Spleen (tissue), 7 donors: ENCODE results near the gene LCORL.

Experiments
- POLR2A ChIP-seq, 3 donors: fragments of 450-650 bp; IDR thresholded peaks; one replicate each; pipeline ENCODE4 v1.5.1; 2017; ENCODE audit warnings: antibody characterized with exemption in 3 of 3, mild to moderate bottlenecking in 1 of 3
- TF ChIP-seq, protein P1 (sequence below), 11 experiments: fragments of 200-600 bp in 7 of 11; fragments of 450-650 bp in 4 of 11; sonication (generic) in 4 of 11; IDR thresholded peaks in 8 of 11; conservative IDR thresholded peaks in 3 of 11; 1 replicate in 7 of 11; 2 replicates in 4 of 11; pipeline versions ENCODE4 v1.4.0 to v1.8.0; 2016 to 2021; ENCODE audit warnings: antibody characterized with exemption in 11 of 11, inconsistent platforms in 4 of 11, mild to moderate bottlenecking in 1 of 11
- donor health status: DM: no; HTN: no; CAD: no; lungs with moderate emphysema.
- donor health status: DM: no; HTN: no; CAD: no.
- donor health status: DM: no; HTN: no; CAD: no.

DNA sequence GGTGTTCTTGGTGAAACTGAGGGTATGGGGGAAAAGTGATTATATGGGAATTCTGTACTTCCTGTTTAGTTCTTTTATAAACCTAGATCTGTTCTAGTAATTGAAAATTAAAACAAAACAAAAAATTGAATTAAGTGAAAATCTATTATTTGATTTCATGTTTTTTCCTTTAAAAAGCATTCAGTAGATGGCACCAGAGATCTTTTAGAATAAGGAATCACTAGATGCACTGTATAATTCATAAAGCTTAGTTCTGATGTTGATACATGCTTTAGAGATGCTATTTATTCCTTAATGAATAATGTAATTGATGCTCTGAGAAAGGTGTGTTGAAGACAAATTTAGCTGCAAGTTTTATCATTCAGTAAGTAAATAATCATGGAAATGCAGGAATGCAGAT is 87.3 kb downstream of the LCORL start:
- TF ChIP-seq POLR2A (IDR thresholded peaks at IDR 0.05) = no peak
- TF ChIP-seq, protein P1, sequence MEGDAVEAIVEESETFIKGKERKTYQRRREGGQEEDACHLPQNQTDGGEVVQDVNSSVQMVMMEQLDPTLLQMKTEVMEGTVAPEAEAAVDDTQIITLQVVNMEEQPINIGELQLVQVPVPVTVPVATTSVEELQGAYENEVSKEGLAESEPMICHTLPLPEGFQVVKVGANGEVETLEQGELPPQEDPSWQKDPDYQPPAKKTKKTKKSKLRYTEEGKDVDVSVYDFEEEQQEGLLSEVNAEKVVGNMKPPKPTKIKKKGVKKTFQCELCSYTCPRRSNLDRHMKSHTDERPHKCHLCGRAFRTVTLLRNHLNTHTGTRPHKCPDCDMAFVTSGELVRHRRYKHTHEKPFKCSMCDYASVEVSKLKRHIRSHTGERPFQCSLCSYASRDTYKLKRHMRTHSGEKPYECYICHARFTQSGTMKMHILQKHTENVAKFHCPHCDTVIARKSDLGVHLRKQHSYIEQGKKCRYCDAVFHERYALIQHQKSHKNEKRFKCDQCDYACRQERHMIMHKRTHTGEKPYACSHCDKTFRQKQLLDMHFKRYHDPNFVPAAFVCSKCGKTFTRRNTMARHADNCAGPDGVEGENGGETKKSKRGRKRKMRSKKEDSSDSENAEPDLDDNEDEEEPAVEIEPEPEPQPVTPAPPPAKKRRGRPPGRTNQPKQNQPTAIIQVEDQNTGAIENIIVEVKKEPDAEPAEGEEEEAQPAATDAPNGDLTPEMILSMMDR (IDR thresholded peaks at IDR 0.05 in 8 of 11, conservative IDR thresholded peaks at IDR 0.05 in 3 of 11) = no peak
